ENCODE results near the gene MAP7. TPM values are rescaled to one million over a fixed set of nuclear protein-coding genes. Genes with fewer than 3 reads are reported as not detected.

MAP7 gene
- total RNA-seq, 2 experiments from 2014 or later: 0.31 to 0.45 TPM

DNA sequence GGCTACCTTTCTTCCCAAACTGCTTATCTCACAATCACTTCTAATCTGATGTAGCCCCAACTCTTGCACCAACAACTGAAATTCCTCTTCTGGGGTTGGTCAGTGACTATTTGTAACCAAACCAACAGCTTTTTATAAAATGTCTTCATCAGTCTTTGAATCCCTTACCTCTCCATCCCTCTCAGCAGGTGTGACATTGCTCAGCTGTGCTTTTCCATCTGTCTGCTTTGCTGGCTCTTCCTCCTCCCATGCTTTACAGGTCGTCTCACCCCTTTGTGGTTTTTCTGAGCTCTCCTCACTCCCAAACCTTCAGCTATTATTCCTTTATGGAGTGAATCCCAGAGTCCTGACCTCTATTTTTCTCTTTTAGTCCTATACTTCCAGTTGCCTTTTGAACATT lies 5.9 kb downstream of the MAP7 start:
- Mint-ChIP-seq H3K9me3 (ENCODE audit: insufficient read depth) (no peaks in the 10 kb centered on the region), H3K4me3 (no peak overlapping the region), H3K4me1 (ENCODE audit: low read depth) (peaks cover 4% of the 10 kb centered on the region), H3K27ac (no peak overlapping the region), H3K27me3 (ENCODE audit: low read depth) (peaks cover 56% of the 10 kb centered on the region), H3K36me3 (ENCODE audit: low read depth) (no peaks in the 10 kb centered on the region)
- ATAC-seq: no peak
- ChIA-PET POLR2A (no interaction called here), CTCF (no interaction called here)
- DNase-seq: no peak

DNA sequence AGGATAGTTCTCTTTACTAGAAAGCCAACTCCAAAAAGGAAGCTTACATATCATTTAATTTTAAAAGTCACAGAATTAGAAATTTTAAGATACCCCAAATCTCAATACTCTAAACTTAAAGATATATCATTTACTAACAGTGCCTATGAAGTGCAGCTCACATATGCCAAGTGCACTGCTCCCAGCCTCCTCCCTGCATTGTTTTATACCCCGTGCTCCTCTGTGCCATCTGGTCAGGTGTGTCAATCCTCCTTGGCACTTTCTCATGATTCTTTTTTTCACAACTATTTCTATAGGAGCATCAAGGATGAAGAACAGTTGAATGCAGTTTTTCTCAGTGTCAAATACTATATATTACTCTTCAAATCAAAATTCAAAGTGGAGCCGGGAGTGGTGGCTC lies 8.8 kb downstream of the MAP7 start:
- H3K27ac Mint-ChIP-seq: no peak overlapping the region
- CTCF ChIA-PET: interaction anchor here (1.2 to 2.4 kb wide), 2 partner anchors 9 kb away, joined by 4 to 7 read pairs; partner anchors contain the start of gene MAP7
- no peaks in the 10 kb centered on the region for H3K36me3 Mint-ChIP-seq (ENCODE audit: low read depth)
- no peak for DNase-seq
- ATAC-seq: no peak
- H3K4me1 Mint-ChIP-seq (ENCODE audit: low read depth): peaks cover 1% of the 10 kb centered on the region
- POLR2A ChIA-PET: no interaction called here
- no peak overlapping the region for H3K4me3 Mint-ChIP-seq
- peaks cover 41% of the 10 kb centered on the region for H3K27me3 Mint-ChIP-seq (ENCODE audit: low read depth)
- no peaks in the 10 kb centered on the region for H3K9me3 Mint-ChIP-seq (ENCODE audit: insufficient read depth)

DNA sequence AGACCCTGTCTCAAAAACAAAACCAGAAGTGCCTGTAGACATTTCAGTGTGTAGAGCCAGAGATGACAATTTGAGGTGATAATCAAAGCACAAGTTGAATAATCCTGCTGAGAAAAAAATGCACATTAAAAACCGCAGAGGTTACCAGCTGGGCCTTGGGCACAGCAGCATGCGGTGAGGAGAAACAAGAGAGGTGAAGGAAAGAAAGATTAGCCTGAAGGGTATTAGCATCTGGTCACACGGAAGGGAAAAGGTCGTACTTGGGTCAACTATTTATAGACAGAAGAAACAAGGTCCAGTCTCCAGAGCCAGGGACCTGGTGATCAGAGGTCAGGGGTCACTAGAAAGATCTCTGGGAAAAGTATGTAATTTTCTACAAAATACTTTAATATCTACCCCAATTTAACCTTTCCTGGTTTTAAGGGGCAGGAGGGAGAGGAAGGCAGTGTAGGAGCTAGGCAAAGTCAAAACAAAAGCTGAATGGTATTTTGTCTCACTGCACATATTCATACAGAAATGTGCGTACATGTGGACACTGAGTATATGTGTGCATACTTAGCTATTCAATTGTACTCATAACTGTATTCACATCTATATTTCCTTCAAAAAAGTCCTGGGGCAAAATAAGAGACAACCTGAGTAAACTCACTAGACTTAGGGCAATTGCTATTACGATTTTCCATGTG lies 10.1 kb downstream of the MAP7 start:
- ATAC-seq (no peak), DNase-seq (no peak)
- no peaks in the 10 kb centered on the region for H3K9me3 Mint-ChIP-seq (ENCODE audit: insufficient read depth)
- H3K4me3 Mint-ChIP-seq: no peak overlapping the region
- no peaks in the 10 kb centered on the region for H3K36me3 Mint-ChIP-seq (ENCODE audit: low read depth)
- POLR2A ChIA-PET: no interaction called here
- peaks cover 35% of the 10 kb centered on the region for H3K27me3 Mint-ChIP-seq (ENCODE audit: low read depth)
- H3K27ac Mint-ChIP-seq: no peak overlapping the region
- peaks cover 10% of the 10 kb centered on the region for H3K4me1 Mint-ChIP-seq (ENCODE audit: low read depth)
- CTCF ChIA-PET: interaction anchor here (1.0 to 2.4 kb wide), 2 partner anchors 10 to 252 kb away, joined by 3 to 7 read pairs; partner anchors contain the start of genes MAP3K5 and MAP7

DNA sequence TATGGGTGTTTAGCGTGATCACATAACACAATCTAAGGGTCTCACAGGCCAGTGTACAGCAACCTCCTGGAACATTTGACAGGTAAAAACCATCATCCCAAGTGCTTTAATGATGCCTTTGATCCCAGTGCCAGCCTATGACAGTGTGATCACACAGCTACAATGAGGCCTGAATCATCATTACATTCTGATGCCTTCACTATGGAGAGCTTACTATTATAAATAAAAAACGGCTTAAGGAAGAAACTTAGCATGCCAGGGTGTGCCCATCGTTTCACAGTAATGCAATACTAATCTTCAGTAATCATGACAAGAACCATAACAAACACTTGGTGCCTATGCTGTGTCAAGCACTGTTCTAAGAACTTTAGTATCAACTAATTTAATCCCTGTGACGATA lies 11.4 kb downstream of the MAP7 start:
- no peak for DNase-seq
- no peak overlapping the region for H3K4me3 Mint-ChIP-seq
- H3K9me3 Mint-ChIP-seq (ENCODE audit: insufficient read depth): no peaks in the 10 kb centered on the region
- peaks cover 32% of the 10 kb centered on the region for H3K27me3 Mint-ChIP-seq (ENCODE audit: low read depth)
- no peaks in the 10 kb centered on the region for H3K36me3 Mint-ChIP-seq (ENCODE audit: low read depth)
- no peak overlapping the region for H3K27ac Mint-ChIP-seq
- peaks cover 11% of the 10 kb centered on the region for H3K4me1 Mint-ChIP-seq (ENCODE audit: low read depth)
- ChIA-PET POLR2A (no interaction called here), CTCF (interaction anchor here (0.6 to 2.4 kb wide), 3 partner anchors 11 to 13 kb away, joined by 3 to 7 read pairs (median 3); partner anchors contain the start of gene MAP7)
- ATAC-seq: no peak

DNA sequence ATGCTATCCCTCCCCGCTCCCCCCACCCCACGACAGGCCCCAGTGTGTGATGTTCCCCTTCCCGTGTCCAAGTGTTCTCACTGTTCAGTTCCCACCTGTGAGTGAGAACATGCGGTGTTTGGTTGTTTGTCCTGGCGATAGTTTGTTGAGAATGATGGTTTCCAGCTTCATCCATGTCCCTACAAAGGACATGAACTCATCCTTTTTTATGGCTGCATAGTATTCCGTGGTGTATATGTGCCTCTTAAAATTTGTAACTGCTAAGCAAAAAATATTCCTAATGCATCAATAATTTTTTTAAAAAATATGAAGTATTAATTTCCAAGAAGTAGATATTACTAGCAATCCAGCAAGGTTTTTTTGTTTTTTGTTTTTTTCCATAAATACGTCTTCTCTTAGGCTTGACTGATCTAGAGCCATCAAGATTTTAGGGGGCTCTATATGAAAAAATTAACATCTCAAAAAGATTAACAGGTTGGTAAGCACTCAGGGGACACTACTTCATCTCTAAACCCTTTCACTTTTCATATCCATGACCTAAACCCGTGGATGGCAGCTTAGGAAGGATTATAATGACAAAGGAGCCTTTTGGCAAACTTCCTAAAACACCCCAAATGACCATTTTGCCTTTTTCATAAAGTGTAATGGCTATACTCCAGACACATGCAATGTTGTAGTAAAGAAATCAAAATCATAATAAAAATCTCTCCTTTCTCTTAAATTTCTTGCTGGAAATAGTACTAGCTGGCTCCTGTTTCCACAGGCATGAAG lies 14.2 kb downstream of the MAP7 start:
- no peak for ATAC-seq
- H3K4me3 Mint-ChIP-seq: no peak overlapping the region
- DNase-seq: no peak
- H3K27me3 Mint-ChIP-seq (ENCODE audit: low read depth): peaks cover 39% of the 10 kb centered on the region
- no peak overlapping the region for H3K27ac Mint-ChIP-seq
- ChIA-PET POLR2A (no interaction called here), CTCF (interaction anchor here (1.7 kb wide), 2 partner anchors 14 to 256 kb away, joined by 3 to 4 read pairs; partner anchors contain the start of genes MAP3K5 and MAP7)
- H3K9me3 Mint-ChIP-seq (ENCODE audit: insufficient read depth): no peaks in the 10 kb centered on the region
- H3K36me3 Mint-ChIP-seq (ENCODE audit: low read depth): no peaks in the 10 kb centered on the region
- H3K4me1 Mint-ChIP-seq (ENCODE audit: low read depth): peaks cover 11% of the 10 kb centered on the region

DNA sequence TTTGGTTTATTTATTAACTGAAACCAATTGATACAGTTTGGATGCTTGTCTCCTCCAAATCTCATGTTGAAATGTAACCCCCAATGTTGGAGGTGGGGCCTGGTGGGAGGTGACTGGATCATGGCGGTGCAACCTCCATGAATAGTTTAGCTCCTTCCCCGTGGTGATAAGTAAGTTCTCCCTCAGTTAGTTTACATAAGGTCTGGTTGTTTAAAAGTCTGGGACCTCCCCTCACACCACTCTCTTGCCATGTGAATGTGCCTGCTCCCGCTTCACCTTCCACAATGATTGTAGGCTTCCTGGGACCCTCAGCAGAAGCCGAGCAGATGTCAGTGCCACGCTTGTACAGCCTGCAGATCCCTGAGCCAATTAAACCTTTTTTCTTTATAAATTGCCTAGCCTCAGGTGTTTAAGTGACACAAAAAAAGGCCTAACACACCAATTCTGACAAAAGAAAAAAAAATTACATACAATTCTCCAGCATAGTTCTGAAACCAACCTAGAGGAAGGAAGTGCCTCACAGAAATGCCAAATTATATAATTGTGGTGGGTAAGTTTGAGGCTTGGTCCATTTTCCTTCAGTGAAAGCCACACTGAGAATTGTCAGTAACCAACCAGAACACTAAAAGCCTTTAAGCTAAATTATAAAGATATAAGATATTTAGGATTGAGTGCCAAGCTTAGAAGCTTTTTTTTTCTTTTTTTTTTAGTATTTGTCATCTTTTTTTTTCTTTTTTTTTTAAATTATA lies 15.0 kb downstream of the MAP7 start:
- Mint-ChIP-seq H3K27me3 (ENCODE audit: low read depth) (peaks cover 36% of the 10 kb centered on the region), H3K9me3 (ENCODE audit: insufficient read depth) (no peaks in the 10 kb centered on the region), H3K4me3 (no peak overlapping the region), H3K27ac (no peak overlapping the region), H3K4me1 (ENCODE audit: low read depth) (peaks cover 11% of the 10 kb centered on the region), H3K36me3 (ENCODE audit: low read depth) (no peaks in the 10 kb centered on the region)
- DNase-seq: no peak
- POLR2A ChIA-PET: no interaction called here
- no peak for ATAC-seq
- CTCF ChIA-PET: interaction anchor here (1.7 kb wide), 1 partner anchor 257 kb away, joined by 4 read pairs; the partner anchor contains the start of gene MAP3K5

DNA sequence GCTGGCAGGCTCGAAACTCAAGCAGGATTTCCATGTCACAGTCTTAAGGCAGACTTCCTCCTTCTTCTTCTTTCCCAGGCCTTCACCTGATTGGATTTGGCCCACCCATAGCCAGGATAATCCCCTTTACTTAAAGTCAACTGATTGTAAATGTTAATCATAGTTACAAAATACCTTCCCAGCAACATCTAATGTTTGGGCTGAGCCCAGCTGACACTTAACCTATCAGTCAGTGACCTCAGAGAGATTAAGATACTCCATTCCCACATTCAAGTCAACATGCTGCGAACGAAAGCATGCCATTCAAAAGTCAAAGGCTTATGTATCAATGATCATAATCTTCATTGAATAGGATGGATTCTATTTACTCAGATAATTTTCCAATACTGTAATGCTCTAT lies 16.0 kb downstream of the MAP7 start:
- no peaks in the 10 kb centered on the region for H3K9me3 Mint-ChIP-seq (ENCODE audit: insufficient read depth)
- H3K4me1 Mint-ChIP-seq (ENCODE audit: low read depth): peaks cover 11% of the 10 kb centered on the region
- CTCF ChIA-PET: no interaction called here
- H3K27me3 Mint-ChIP-seq (ENCODE audit: low read depth): peaks cover 31% of the 10 kb centered on the region
- POLR2A ChIA-PET: no interaction called here
- H3K36me3 Mint-ChIP-seq (ENCODE audit: low read depth): no peaks in the 10 kb centered on the region
- H3K4me3 Mint-ChIP-seq: no peak overlapping the region
- no peak for DNase-seq
- ATAC-seq: no peak
- no peak overlapping the region for H3K27ac Mint-ChIP-seq

DNA sequence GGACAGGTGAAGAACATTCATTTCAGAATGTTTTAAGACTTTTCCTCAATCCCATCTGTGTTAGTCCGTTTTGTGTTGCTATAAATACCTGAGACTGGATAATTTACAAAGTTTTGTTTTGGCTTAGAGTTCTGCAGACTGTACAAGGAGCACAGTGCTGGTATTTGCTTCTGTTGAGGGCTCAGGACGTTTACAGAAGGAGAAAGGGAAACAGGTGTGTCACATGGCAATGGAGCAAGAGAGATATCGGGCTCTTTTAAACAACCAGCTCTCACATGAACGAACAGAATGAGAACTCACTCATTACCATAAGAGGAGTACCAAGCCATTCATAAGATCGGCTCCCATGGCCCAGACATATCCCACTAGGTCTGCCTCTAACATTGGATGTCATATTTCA lies 16.7 kb downstream of the MAP7 start:
- no peaks in the 10 kb centered on the region for H3K36me3 Mint-ChIP-seq (ENCODE audit: low read depth)

DNA sequence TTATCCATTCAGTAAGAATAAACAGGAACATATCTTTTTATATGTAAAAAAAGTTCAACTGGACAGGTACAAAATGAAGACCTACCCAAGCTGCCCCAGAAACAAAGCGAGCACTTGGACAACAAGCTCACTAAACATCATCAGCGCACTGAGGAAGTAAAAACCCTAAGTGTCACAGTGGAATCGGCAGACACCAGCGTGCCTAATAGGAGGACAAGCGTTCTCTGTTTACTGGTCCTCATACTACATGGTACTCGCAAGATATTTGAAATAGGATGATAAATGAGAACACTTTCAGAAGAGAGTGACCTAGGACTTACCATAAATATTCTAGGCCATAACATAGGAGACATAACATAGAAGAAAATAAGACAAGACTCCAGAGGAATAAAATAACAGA lies 18.2 kb downstream of the MAP7 start:
- CTCF ChIA-PET: interaction anchor here (1.3 kb wide), 1 partner anchor 15 kb away, joined by 6 read pairs; no protein-coding TSS in a partner anchor
- H3K27ac Mint-ChIP-seq: no peak overlapping the region
- no peak for ATAC-seq
- peaks cover 11% of the 10 kb centered on the region for H3K4me1 Mint-ChIP-seq (ENCODE audit: low read depth)
- H3K36me3 Mint-ChIP-seq (ENCODE audit: low read depth): no peaks in the 10 kb centered on the region
- H3K4me3 Mint-ChIP-seq: no peak overlapping the region
- DNase-seq: no peak
- POLR2A ChIA-PET: interaction anchor here (0.7 kb wide), 1 partner anchor 1139 kb away, joined by 3 read pairs; no protein-coding TSS in a partner anchor
- no peaks in the 10 kb centered on the region for H3K9me3 Mint-ChIP-seq (ENCODE audit: insufficient read depth)
- peaks cover 29% of the 10 kb centered on the region for H3K27me3 Mint-ChIP-seq (ENCODE audit: low read depth)

More for the DNA sequence above, 16.7 kb downstream of the MAP7 start:
- DNase-seq (no peak), ATAC-seq (no peak)
- Mint-ChIP-seq H3K9me3 (ENCODE audit: insufficient read depth) (no peaks in the 10 kb centered on the region), H3K4me3 (no peak overlapping the region), H3K27ac (no peak overlapping the region), H3K4me1 (ENCODE audit: low read depth) (peaks cover 11% of the 10 kb centered on the region), H3K27me3 (ENCODE audit: low read depth) (peaks cover 28% of the 10 kb centered on the region)
- CTCF ChIA-PET: no interaction called here
- POLR2A ChIA-PET: no interaction called here

DNA sequence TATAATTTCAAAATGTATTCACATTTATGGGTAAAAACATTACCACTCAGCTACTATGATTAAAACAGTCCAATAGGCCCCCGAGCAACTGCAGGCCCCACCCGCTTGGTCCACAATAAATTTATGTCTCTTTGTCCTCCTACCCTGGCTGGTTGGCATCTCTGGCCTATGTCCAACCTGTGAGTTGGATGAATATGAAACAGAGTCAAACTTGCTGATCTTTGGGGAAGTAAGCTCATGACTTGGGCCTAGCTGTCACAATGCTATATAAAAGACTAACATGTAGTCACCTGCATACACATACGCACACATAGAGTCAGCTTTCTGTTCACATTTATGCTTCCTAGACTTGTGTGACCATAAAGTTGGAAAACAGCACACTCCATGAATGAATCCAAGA lies 20.5 kb downstream of the MAP7 start:
- ATAC-seq (no peak), DNase-seq (no peak)
- H3K27me3 Mint-ChIP-seq (ENCODE audit: low read depth): peaks cover 30% of the 10 kb centered on the region
- ChIA-PET CTCF (no interaction called here), POLR2A (no interaction called here)
- no peaks in the 10 kb centered on the region for H3K36me3 Mint-ChIP-seq (ENCODE audit: low read depth)
- peaks cover 11% of the 10 kb centered on the region for H3K4me1 Mint-ChIP-seq (ENCODE audit: low read depth)
- no peak overlapping the region for H3K4me3 Mint-ChIP-seq
- H3K27ac Mint-ChIP-seq: no peak overlapping the region
- H3K9me3 Mint-ChIP-seq (ENCODE audit: insufficient read depth): no peaks in the 10 kb centered on the region

DNA sequence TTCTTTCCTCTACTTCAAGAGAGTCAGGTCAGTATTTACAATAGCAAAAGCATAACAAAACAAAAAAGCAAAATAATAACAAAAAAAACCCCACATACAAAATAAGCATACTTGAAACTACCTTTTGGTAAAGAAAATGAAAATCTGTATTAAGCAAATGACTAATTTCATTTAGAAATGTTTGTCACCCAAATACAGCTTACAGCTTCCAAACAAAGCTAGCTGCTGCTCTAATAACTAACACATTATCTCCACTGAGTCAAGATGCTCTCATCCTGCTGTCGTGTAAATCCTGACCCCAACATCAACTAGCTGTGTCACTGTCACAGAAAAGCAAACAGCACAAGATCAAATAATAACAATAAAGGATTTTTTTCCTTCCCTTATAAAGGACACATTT lies 21.7 kb downstream of the MAP7 start:
- CTCF ChIA-PET: interaction anchor here (1.6 kb wide), 1 partner anchor 18 kb away, joined by 9 read pairs; no protein-coding TSS in a partner anchor
- peaks cover 23% of the 10 kb centered on the region for H3K27me3 Mint-ChIP-seq (ENCODE audit: low read depth)
- H3K36me3 Mint-ChIP-seq (ENCODE audit: low read depth): no peaks in the 10 kb centered on the region
- no peak for ATAC-seq
- H3K27ac Mint-ChIP-seq: no peak overlapping the region
- H3K4me1 Mint-ChIP-seq (ENCODE audit: low read depth): peaks cover 11% of the 10 kb centered on the region
- no peak for DNase-seq
- POLR2A ChIA-PET: no interaction called here
- H3K4me3 Mint-ChIP-seq: no peak overlapping the region
- H3K9me3 Mint-ChIP-seq (ENCODE audit: insufficient read depth): no peaks in the 10 kb centered on the region
